Measurements from ENCODE around the gene MMRN2.
"Not testable (repeated sequence)": the region's sequence is repeated elsewhere in the genome, so short reads cannot be mapped to it uniquely, and the experiment has no call there.

Gene MMRN2

GRCh38 chr10:86957471-86958115, at the start of gene MMRN2:
Gene MMRN2, minus strand, starts transcription at chr10:86957615. Its CDS starts 74 bp downstream, at chr10:86957541.
- no peak for DNase-seq

- not testable (repeated sequence) for DNase-seq
Measured at GRCh38 chr10:87007124-87007523, 49.7 kb upstream of the MMRN2 start.

- DNase-seq, result no peak
Measured at GRCh38 chr10:87000491-87000890, 43.1 kb upstream of the MMRN2 start.

GRCh38 chr10:86999802-87000403, 42.5 kb upstream of the MMRN2 start:
- DNase-seq, result not testable (repeated sequence)

GRCh38 chr10:86992929-86993328, 35.5 kb upstream of the MMRN2 start:
- no peak for DNase-seq

GRCh38 chr10:86992456-86992855, 35.0 kb upstream of the MMRN2 start:
- no peak for DNase-seq

- not testable (repeated sequence) for DNase-seq
Measured at GRCh38 chr10:86991362-86991761, 33.9 kb upstream of the MMRN2 start.

- no peak for DNase-seq
Measured at GRCh38 chr10:86988520-86988919, 31.1 kb upstream of the MMRN2 start.

- not testable (repeated sequence) for DNase-seq
Measured at GRCh38 chr10:86984498-86984897, 27.1 kb upstream of the MMRN2 start.

- DNase-seq, result no peak
Measured at GRCh38 chr10:86981716-86982115, 24.3 kb upstream of the MMRN2 start.

- not testable (repeated sequence) for DNase-seq
Measured at GRCh38 chr10:86981020-86981419, 23.6 kb upstream of the MMRN2 start.

- peak in 1 of 14 donors; percentile 20 for DNase-seq
Measured at GRCh38 chr10:86979977-86980448, 22.6 kb upstream of the MMRN2 start.

GRCh38 chr10:86979296-86979818, 21.9 kb upstream of the MMRN2 start:
- DNase-seq, result no peak

- DNase-seq, result not testable (repeated sequence)
Measured at GRCh38 chr10:86978457-86978856, 21.0 kb upstream of the MMRN2 start.

GRCh38 chr10:86976362-86977056, 19.1 kb upstream of the MMRN2 start:
- no peak for DNase-seq

GRCh38 chr10:86974484-86974883, 17.1 kb upstream of the MMRN2 start:
- no peak for DNase-seq

GRCh38 chr10:86972613-86973380, 15.4 kb upstream of the MMRN2 start:
- DNase-seq, result no peak

- DNase-seq, result peak in 7 of 14 donors; percentile 37 to 82 (median 66)
Measured at GRCh38 chr10:86971232-86971991, 14.0 kb upstream of the MMRN2 start.

- peak in 1 of 14 donors; percentile 65 for DNase-seq
Measured at GRCh38 chr10:86970982-86971231, 13.5 kb upstream of the MMRN2 start.

- DNase-seq, result peak in 3 of 14 donors; percentile 35 to 42 (median 36)
Measured at GRCh38 chr10:86970162-86970981, 13.0 kb upstream of the MMRN2 start.

Measured in C1 segment of cervical spinal cord (tissue), 14 donors.